Stomach (tissue), 4 donors: Measurements from ENCODE around the gene SLC35E1.

ENCODE experiments used
- POLR2A ChIP-seq, 4 donors: fragments of 450-650 bp; IDR thresholded peaks; one replicate each; pipeline ENCODE4 v1.6.1; 2016; ENCODE audit warnings: antibody characterized with exemption in 4 of 4, control low read depth in 2 of 4, mild to moderate bottlenecking in 1 of 4, moderate library complexity in 1 of 4
- POLR2AphosphoS5 ChIP-seq, 3 donors: sonication (generic); formaldehyde crosslinking; IDR thresholded peaks; one replicate each; pipeline ENCODE4 v1.6.1; 2016; ENCODE audit warnings: antibody characterized with exemption in 3 of 3

DNA sequence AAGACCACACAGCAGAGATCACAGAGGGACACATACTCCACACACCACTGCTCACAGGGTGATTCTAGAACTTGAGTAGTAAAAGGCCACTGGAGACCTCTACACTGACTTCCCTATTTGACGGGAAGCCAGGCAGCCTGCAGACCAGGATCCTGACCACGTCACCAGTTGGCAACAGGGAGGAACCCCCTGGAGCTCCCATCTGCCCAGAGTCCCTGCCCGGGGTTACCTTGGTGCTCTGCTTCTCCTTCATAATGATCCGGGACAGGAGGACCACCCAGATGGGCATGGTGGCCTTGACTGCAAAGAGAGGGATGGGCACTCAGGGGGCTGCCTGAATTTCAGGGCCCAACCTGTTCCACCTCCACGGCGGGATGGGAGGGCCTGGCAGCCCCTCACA, 932 bp downstream of the SLC35E1 start:
- TF ChIP-seq POLR2A (IDR thresholded peaks at IDR 0.05) (no peak), POLR2AphosphoS5 (IDR thresholded peaks at IDR 0.05) (no peak)
